Measurements from ENCODE around the gene ASMTL. TPM values are rescaled to one million over a fixed set of nuclear protein-coding genes. Genes with fewer than 3 reads are reported as not detected.

Gene ASMTL
- total RNA-seq, 1 donor from 2014 or later: 36.5 TPM

GRCh38 chrX:1472975-1473374 lies 20.3 kb upstream of the ASMTL start:
- H3K36me3 ChIP-seq: no peaks in the 10 kb centered on the region
- no peaks in the 10 kb centered on the region for H3K9me3 ChIP-seq (replicated peaks)
- H3K27ac ChIP-seq (replicated peaks): no peak overlapping the region
- peaks cover 22% of the 10 kb centered on the region for H3K27me3 ChIP-seq (ENCODE audit: low read depth)
- no peak for DNase-seq
- TF ChIP-seq CTCF (IDR thresholded peaks at IDR 0.05; ENCODE audit: borderline replicate concordance): no peak
- no peaks in the 10 kb centered on the region for H3K4me1 ChIP-seq
- no peak overlapping the region for H3K4me3 ChIP-seq
- intact Hi-C loops (cut with micrococcal nuclease): no loop called here

GRCh38 chrX:1468250-1468772 lies 15.6 kb upstream of the ASMTL start:
- Histone ChIP-seq H3K36me3 (no peaks in the 10 kb centered on the region), H3K27ac (replicated peaks) (no peak overlapping the region), H3K4me3 (no peak overlapping the region), H3K9me3 (replicated peaks) (no peaks in the 10 kb centered on the region), H3K27me3 (ENCODE audit: low read depth) (peaks cover 63% of the 10 kb centered on the region), H3K4me1 (peaks cover 4% of the 10 kb centered on the region)
- intact Hi-C loops (cut with micrococcal nuclease): no loop called here
- no peak for DNase-seq
- no peak for TF ChIP-seq CTCF (IDR thresholded peaks at IDR 0.05; ENCODE audit: borderline replicate concordance)

DNA sequence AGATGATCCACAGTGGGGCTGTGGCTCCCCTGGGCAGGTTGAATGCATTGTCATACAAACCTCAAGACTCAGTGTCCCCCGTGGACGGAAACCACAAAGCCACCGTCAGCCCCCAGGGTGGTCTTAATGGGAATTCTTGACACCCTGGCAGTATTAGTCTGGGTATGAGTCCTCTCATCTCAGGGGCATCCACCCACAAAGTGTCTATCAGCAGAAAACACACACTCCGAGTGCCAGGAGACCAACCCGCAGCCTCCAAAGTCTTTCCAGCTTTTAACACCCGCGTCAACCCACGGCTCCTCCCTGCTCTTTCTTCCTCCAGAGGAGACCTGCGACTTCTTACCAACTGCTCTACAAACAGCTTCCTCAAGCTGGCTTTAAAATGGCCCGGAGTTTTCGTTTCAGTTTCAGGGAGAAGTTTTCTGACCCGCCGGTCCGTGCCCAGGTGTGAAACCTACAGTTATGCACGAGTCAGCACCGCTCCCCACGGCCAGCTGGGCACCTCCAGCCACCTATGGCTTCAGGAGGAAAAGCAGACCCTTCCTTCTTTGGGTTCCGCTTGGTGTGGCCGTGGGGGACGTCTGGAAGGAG lies 14.4 kb upstream of the ASMTL start:
- Histone ChIP-seq H3K27ac (replicated peaks) (no peak overlapping the region), H3K9me3 (replicated peaks) (no peaks in the 10 kb centered on the region), H3K4me3 (peak overlapping the region; percentile 14), H3K36me3 (no peaks in the 10 kb centered on the region), H3K27me3 (ENCODE audit: low read depth) (peaks cover 63% of the 10 kb centered on the region), H3K4me1 (peaks cover 13% of the 10 kb centered on the region)
- intact Hi-C loops (cut with micrococcal nuclease): no loop called here
- DNase-seq: no peak
- no peak for TF ChIP-seq CTCF (IDR thresholded peaks at IDR 0.05; ENCODE audit: borderline replicate concordance)

- Histone ChIP-seq H3K4me1 (peaks cover 13% of the 10 kb centered on the region), H3K27ac (replicated peaks) (no peak overlapping the region), H3K9me3 (replicated peaks) (no peaks in the 10 kb centered on the region), H3K4me3 (no peak overlapping the region), H3K36me3 (no peaks in the 10 kb centered on the region), H3K27me3 (ENCODE audit: low read depth) (peaks cover 63% of the 10 kb centered on the region)
- TF ChIP-seq CTCF (IDR thresholded peaks at IDR 0.05; ENCODE audit: borderline replicate concordance): no peak
- intact Hi-C loops (cut with micrococcal nuclease): no loop called here
- no peak for DNase-seq
Observed at GRCh38 chrX:1466232-1466661, 13.5 kb upstream of the ASMTL start.

DNA sequence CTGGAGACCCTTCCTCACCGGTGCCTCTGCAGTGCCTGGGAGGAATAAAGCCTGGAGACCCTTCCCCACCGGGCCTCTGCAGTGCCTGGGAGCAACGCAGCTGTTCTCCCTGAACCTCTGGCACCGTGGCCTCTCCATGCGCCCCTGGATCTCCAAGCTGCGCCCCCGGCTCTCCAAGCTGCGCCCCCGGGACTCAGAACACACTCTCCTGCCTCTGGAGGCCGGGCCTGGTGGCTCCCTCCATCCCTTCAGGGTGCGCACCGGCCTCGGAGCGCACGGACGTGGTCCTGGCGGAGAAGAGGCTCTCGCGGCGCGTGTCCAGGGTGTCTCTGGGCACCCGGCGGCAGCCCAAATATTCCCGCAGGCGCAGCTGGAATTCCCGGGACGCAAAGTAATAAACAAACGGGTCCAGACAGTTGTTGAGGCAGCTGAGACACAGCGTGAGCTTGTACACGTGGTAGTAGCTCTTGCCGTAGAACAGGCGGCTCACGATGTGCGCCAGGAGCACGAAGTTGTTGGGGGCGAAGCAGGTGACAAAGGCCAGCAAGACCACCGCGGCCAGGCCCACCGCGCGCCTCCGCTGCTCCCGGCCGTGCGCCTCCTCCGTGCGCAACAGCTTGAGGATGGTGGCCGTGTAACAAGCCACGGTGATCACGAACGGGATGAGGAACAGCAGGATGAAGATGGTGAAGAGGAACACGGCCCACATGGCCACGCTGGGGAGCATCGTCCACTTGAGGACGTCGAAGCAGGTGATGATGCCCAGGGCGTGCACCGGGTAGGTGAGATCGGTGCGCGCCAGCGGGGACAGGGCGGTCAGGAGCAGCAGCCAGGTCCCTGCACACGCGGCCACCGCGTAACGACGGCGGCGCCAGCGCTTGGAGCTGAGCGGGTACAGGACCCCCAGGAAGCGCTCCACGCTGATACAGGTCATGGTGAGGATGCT lies 12.8 kb upstream of the ASMTL start:
- H3K9me3 ChIP-seq (replicated peaks): no peaks in the 10 kb centered on the region
- H3K4me3 ChIP-seq: no peak overlapping the region
- H3K4me1 ChIP-seq: peaks cover 13% of the 10 kb centered on the region
- H3K27me3 ChIP-seq (ENCODE audit: low read depth): peaks cover 59% of the 10 kb centered on the region
- no peak for TF ChIP-seq CTCF (IDR thresholded peaks at IDR 0.05; ENCODE audit: borderline replicate concordance)
- no peak for DNase-seq
- intact Hi-C loops (cut with micrococcal nuclease): no loop called here
- no peaks in the 10 kb centered on the region for H3K36me3 ChIP-seq
- H3K27ac ChIP-seq (replicated peaks): no peak overlapping the region

Data from left ventricle myocardium inferior (tissue), 1 donor.